Measurements from ENCODE around the gene KRTAP21-3. TPM values are rescaled to one million over a fixed set of nuclear protein-coding genes. Genes with fewer than 3 reads are reported as not detected.
"Not testable (repeated sequence)": the region's sequence is repeated elsewhere in the genome, so short reads cannot be mapped to it uniquely, and the experiment has no call there.

Gene KRTAP21-3, protein sequence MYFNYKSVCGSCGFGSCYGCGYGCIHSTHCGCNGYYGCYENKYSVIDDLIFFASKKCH
- total RNA-seq: not detected in 2 replicates

- no peak for DNase-seq (ENCODE audit: low read depth)
Observed at GRCh38 chr21:30718239-30718909, at the start of gene KRTAP21-3. Gene KRTAP21-3 (minus strand): TSS chr21:30718777. CDS start chr21:30718759, 18 bp downstream.

DNA sequence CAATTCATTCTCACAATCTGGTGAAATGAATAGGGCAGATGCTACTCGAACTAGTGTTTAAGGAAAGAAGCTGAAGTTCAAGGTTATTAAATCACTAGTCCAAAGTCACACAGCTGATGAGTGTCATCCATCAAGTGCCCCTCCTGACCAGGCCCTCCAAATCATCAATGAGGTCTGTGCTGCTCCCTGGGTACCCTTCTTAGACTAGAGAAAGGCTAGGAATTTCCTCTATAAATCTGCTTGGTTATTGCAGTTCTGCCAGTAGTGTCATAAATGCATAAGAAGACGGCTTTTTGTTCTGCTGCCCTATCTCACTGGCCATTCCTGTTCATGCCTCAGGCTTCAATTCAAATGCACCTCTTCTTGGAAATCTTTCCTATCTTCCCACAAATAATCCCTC lies 42.2 kb upstream of the KRTAP21-3 start:
- DNase-seq (ENCODE audit: low read depth): no peak

DNA sequence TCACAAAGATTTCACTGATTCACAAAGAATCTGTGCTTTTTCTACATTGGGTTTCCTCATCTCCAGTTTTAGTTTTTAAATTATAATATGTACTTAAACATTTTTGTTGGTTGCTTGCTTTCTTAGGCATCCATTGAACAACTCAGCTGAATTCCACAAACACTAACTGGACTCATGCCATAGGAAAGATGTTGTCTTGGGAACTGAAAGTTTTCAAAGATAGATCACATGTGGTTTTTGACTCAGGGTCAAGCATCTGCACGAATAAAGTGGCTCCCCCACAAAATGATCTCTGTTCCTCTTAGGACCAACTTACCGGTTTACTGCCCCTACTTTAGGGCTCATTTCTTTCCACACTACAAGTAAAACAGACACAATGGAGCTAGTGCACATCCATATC lies 39.7 kb upstream of the KRTAP21-3 start:
- no peak for DNase-seq (ENCODE audit: low read depth)

DNA sequence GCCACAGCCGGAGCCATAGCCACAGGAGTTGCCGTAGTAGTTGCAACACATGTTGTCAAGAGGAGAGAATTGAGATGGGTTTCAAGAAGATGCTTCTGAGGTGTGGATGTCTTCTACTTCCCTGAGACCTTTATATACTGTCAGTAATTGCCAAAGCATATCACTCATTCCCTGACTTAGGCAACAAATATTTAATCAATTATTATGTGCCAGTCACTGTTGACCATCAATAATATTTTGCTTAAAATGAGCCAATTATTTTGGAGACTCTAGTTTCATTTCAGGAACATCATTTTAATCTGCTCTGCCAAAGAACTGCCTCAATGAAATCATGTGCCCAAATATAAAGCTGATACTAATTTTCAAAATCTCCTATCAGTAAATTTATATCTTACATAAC lies 36.8 kb upstream of the KRTAP21-3 start, which contains the start of gene KRTAP21-1:
Gene KRTAP21-1, minus strand, starts transcription at position 101 of the 400 bp plus-strand sequence. Its CDS starts 50 bp downstream, at position 51.
- not testable (repeated sequence) for DNase-seq (ENCODE audit: low read depth)

GRCh38 chr21:30747159-30747558 lies 28.6 kb upstream of the KRTAP21-3 start, which contains the start of gene KRTAP21-2:
Gene KRTAP21-2 (minus strand): TSS chr21:30747259. CDS start chr21:30747202, 57 bp downstream.
- DNase-seq (ENCODE audit: low read depth): no peak

DNA sequence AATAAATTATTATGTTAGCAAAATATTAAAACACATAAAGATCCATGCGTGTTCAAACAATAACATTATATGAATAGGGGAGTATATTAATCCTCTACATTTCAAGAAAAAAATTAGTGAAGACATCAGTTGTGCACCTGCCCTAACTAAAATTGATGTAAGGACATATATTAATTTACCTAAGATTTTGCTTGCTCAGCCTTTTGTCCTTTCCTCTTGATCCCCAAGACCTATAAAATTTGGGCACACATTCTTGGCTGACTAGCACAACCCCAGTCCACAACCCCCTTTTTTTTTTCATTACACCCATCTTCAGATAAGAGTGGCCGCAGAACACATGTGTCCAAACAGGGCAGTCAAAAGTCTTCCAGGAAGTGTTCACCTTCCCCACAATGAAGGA lies 21.9 kb upstream of the KRTAP21-3 start:
- DNase-seq (ENCODE audit: low read depth): no peak

- no peak for DNase-seq (ENCODE audit: low read depth)
Observed at GRCh38 chr21:30733026-30733425, 14.4 kb upstream of the KRTAP21-3 start.

DNA sequence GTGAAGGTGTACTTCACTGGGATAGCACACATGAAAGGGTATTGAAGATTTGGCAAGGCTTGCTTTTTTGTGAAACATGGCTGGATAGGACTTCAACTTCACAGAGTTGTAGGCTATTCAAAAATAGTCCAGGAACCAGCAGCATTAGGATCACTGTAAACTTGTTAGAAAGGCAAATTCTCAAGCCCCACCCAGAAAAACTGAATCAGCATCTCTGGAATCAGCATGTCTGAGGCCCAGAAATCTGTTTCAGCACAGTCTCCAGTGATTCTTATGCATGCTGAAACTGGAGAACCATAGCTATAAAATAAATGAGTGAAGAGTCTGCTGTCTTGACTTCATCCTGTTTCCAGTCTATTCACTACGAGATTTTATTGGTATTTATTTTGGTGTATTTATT lies 8.1 kb upstream of the KRTAP21-3 start:
- no peak for DNase-seq (ENCODE audit: low read depth)

DNA sequence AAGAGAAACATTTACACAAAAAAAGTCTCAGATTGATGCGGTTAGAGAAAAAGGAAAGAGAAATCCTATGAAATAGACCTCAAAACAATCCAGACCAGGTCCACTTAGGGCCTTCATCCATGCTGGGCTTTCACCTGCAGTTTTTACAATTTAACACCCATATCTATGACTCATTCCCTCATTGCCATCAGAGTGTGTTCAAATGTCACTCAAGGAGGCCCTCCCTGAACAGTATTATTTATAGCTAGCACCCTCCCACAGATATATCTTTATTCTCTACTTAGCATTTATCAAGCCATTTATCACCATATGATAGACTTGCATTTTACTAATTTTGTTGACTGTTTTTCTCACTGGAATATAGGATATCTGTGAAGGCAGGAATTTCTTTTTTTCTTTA lies 824 bp upstream of the KRTAP21-3 start:
- DNase-seq (ENCODE audit: low read depth): no peak

DNA sequence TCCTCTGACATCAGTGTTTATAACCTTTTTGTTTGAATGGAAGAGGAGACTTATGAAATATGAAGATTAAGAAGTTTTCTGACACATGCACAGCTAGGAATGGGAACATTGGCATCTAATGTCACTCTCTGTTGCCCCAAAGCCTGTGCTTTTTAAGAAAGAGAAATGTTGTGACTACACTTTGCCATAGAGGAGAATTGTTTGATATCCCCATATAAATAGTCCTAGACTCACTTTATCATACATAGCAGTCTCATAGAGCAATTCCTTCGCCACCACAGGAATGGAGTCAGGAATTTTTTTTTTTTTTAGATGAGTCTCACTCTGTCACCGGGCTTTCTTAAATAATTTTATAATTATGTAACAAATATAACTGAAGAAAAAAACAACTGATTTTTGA lies 1.5 kb downstream of the KRTAP21-3 start:
- DNase-seq (ENCODE audit: low read depth): no peak

GRCh38 chr21:30714946-30715345 lies 3.6 kb downstream of the KRTAP21-3 start:
- no peak for DNase-seq (ENCODE audit: low read depth)

- DNase-seq (ENCODE audit: low read depth): no peak
Observed at GRCh38 chr21:30714456-30714855, 4.1 kb downstream of the KRTAP21-3 start.

DNA sequence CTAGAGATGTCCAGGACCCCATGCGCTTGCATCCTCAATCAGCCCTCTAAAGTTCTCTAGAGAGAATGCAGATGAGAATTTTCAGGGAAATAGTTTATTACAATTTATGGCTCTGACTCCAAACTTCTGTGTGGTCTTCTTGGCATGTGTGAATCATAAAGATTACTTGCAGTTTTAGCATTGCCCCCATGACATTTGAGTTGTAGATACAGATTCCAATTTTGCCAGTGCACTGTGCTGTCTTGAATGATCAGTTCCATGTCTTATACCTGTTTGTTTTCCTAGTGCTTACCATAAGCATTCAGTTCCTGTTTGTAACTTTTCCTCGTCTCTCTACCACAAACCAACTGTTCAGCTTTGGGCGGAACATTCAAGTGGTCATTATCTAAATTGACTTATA lies 4.8 kb downstream of the KRTAP21-3 start:
- DNase-seq (ENCODE audit: low read depth): no peak

DNA sequence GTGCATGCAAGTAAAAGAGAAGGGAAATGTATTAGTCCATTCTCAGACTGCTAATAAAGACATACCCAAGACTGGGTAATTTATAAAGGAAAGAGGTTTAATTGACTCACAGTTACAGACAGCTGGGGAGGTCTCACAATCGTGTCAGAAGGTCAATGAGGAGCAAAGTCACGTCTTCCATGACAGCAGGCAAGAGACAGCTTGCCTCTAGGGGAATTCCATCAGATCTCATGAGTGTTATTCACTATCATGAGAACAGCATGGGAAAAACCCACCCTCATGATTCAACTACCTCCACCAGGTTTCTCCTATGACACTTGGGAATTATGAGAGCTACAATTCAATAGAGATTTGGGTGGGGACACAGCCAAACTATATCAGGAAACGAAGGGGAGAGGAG lies 8.1 kb downstream of the KRTAP21-3 start:
- DNase-seq (ENCODE audit: low read depth): no peak

DNA sequence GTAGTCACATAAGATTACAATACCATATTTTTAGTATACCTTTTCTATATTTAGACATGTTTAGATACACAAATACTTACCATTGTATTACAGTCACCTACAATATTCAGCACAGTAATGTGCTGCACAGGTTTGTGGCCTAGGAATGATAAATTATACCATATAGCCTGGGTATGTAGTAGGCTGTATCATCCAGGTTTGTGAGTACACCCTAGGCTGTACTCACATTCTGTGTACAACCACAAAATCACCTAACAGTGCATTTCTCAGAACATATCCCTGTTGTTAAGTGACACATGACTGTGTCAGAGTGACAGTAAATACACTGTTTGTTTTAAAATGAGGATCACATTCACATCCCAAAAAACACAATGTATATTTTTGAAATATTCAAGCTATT lies 11.2 kb downstream of the KRTAP21-3 start:
- DNase-seq (ENCODE audit: low read depth): no peak

- no peak for DNase-seq (ENCODE audit: low read depth)
Observed at GRCh38 chr21:30695956-30696355, 22.6 kb downstream of the KRTAP21-3 start.

GRCh38 chr21:30689822-30690221 lies 28.8 kb downstream of the KRTAP21-3 start:
- no peak for DNase-seq (ENCODE audit: low read depth)

GRCh38 chr21:30684506-30684905 lies 34.1 kb downstream of the KRTAP21-3 start:
- no peak for DNase-seq (ENCODE audit: low read depth)

DNA sequence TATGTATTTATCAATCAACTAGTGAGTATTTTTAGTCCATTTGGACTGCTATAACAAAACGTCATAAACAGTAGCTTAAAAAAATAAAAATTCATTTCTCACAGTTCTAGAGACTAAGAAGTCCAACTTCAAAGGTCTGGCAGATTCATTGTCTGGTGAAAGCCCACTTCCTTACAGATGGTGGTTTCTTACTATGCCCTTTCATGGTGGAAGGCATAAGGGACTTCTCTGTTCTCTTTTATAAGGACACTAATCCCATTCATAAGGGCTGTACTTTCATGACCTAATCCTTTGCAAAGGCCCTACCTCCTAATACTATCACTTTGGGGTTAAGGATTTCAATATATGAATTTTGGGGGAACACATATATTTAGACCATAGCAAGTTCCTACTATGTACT lies 38.0 kb downstream of the KRTAP21-3 start:
- DNase-seq (ENCODE audit: low read depth): no peak

DNA sequence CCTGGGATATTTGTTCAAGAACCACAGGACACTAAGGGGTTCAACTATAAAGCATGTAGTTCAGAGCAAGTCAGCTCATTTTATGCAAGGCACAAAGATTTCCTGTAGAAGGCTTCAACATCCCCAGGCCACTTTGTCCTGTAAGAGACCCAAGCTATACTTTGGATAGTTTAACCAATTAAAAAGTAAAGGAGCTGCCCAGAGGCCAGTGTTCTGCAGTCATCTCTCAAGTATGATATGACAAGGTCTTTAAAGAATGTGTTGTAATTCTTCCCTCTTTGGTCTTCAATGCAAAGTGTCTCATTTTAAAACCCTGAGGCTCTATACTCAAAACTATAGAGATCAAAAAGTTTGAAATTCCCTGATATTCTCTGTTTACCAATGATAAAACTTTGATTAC lies 41.8 kb downstream of the KRTAP21-3 start:
- DNase-seq (ENCODE audit: low read depth): no peak

- no peak for DNase-seq (ENCODE audit: low read depth)
Observed at GRCh38 chr21:30674312-30674711, 44.3 kb downstream of the KRTAP21-3 start.

GRCh38 chr21:30672985-30673650 lies 45.5 kb downstream of the KRTAP21-3 start:
- DNase-seq (ENCODE audit: low read depth): no peak

DNA sequence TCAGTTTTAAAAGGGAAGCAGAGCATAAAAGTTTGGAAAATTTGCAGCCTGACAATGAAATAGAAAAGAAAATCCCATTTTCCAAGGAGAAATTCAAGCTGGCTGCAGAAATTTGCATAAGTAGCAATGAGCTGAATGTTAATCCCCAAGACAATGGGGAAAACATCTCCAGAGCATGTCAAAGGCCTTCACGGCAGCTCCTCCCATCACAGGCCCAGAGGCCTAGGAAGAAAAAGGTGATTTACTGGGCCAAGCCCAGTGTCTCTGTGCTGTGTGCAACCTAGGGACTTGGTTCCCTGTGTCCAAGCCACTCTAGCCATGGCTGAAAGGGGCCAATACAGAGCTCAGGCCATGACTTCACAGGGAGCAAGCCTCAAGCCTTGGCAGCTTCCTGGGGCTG lies 49.8 kb downstream of the KRTAP21-3 start:
- no peak for DNase-seq (ENCODE audit: low read depth)
